Tibial artery (tissue), 4 donors: ENCODE data around the gene PPP1R3C.

Experiments used
- DNase-seq, 2 donors: peaks; one replicate each; pipeline ENCODE4 v3.0.0-alpha.2; 2019
- H3K27ac ChIP-seq, 2 donors: fragments of 200-600 bp; sonication (generic) in 1 of 2; 1 replicate in 1 of 2; 2 replicates in 1 of 2; pipeline ENCODE4 v1.5.1; 2018 to 2019; ENCODE audit warnings: mild to moderate bottlenecking in 1 of 2
- H3K27me3 ChIP-seq, 2 donors: fragments of 200-600 bp; sonication (generic) in 1 of 2; one replicate each; pipeline versions ENCODE4 v1.5.1 to v1.6.0; 2016 to 2019
- H3K36me3 ChIP-seq, 3 donors: fragments of 200-600 bp; sonication (generic) in 2 of 3; one replicate each; pipeline ENCODE4 v1.5.1; 2016 to 2019; ENCODE audit warnings: mild to moderate bottlenecking in 2 of 3
- H3K4me1 ChIP-seq, 4 donors: fragments of 200-600 bp; sonication (generic) in 2 of 4; 1 replicate in 3 of 4; 2 replicates in 1 of 4; pipeline ENCODE4 v1.5.1; 2016 to 2019
- H3K4me3 ChIP-seq, 2 donors: fragments of 200-600 bp; sonication (generic) in 1 of 2; 1 replicate in 1 of 2; 2 replicates in 1 of 2; pipeline ENCODE4 v1.5.1; 2018 to 2019; ENCODE audit warnings: mild to moderate bottlenecking in 2 of 2
- H3K9me3 ChIP-seq, 3 donors: fragments of 200-600 bp; sonication (generic) in 1 of 3; one replicate each; pipeline ENCODE4 v1.5.1; 2016 to 2019
- intact Hi-C: fragments of 100-400 bp; cut with DNase I; formaldehyde crosslinking; loops from one replicate; pipeline ENCODE4 v1.15.0; 2023; ENCODE audit warnings: low total_unique reads
- TF ChIP-seq, protein P1 (sequence below), 2 experiments: fragments of 200-600 bp in 1 of 2; fragments of 450-650 bp in 1 of 2; IDR thresholded peaks; one replicate each; pipeline ENCODE4 v1.5.1; 2017 to 2019; ENCODE audit warnings: antibody characterized with exemption in 2 of 2, mild to moderate bottlenecking in 1 of 2, moderate library complexity in 1 of 2

Gene PPP1R3C

GRCh38 chr10:91610919-91611318 is 22.0 kb downstream of the PPP1R3C start:
- Histone ChIP-seq H3K9me3 (no peaks in the 10 kb centered on the region), H3K4me3 (no peak overlapping the region), H3K36me3 (no peaks in the 10 kb centered on the region), H3K27ac (peak overlapping the region; percentile 83 to 84), H3K27me3 (no peaks in the 10 kb centered on the region), H3K4me1 (peaks cover 4 to 79% (median 44%) of the 10 kb centered on the region in 4 donors)
- intact Hi-C loops, result no loop called here
- DNase-seq, result no peak
- TF ChIP-seq, protein P1, sequence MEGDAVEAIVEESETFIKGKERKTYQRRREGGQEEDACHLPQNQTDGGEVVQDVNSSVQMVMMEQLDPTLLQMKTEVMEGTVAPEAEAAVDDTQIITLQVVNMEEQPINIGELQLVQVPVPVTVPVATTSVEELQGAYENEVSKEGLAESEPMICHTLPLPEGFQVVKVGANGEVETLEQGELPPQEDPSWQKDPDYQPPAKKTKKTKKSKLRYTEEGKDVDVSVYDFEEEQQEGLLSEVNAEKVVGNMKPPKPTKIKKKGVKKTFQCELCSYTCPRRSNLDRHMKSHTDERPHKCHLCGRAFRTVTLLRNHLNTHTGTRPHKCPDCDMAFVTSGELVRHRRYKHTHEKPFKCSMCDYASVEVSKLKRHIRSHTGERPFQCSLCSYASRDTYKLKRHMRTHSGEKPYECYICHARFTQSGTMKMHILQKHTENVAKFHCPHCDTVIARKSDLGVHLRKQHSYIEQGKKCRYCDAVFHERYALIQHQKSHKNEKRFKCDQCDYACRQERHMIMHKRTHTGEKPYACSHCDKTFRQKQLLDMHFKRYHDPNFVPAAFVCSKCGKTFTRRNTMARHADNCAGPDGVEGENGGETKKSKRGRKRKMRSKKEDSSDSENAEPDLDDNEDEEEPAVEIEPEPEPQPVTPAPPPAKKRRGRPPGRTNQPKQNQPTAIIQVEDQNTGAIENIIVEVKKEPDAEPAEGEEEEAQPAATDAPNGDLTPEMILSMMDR (IDR thresholded peaks at IDR 0.05), result no peak

DNA sequence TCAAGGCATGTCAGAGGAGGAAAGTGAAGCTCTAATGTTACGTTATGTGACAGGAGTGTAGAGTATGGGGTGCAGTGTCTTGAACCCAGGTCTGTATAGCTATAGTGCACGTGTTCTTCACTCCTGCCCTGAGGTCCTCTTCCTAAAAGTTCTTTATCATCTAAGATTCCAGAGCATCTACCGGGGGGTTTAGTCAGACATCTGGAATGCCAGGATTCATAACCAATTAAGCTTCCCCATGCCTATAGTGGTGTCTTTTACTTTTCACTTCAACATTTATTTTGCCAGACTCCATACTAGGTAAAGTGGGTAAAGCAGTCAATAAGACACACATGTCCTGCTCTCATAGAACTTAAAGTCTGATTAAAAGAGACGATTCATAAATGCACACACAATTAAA is 22.4 kb downstream of the PPP1R3C start:
- intact Hi-C loops, result no loop called here

DNA sequence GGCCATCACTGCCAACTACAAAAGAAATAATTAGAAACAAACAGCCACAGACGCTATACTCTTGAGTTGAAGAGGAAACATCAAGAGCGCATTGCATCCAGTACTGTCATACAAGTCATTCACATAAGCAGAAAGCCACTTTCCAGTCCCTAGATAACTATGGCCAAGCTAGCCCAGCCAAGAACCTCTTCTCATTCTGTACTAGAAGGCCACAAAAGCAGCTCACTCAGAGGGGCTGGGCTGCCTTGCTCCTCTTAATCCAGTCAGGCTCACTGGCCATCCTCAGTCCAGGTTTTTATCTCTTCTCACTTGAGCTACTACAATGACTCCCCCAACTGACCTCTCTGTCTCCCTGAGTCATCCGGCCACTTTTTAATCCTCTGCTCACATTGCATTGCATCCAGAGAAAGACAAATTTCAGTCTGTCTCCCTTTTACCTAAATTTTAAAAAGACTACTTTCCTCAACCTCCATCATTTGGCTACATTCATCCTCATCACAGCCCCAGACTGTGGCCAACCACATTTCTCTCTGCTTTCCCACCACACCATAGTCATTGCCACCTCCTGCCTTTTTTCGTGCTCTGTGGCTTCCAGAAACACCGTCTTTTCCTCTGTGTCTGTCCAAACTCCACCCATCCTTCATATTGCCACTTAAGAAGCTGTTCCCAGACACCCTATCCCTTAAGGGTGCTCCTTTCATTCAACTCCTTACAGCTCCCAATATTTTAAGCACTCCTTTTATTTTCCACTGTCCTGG is 25.0 kb downstream of the PPP1R3C start:
- H3K4me3 ChIP-seq, result peak overlapping the region in 1 of 2 donors; percentile 29

More for the DNA sequence above, 22.4 kb downstream of the PPP1R3C start:
- H3K4me1 ChIP-seq, result peaks cover 4 to 84% (median 48%) of the 10 kb centered on the region in 4 donors
- H3K36me3 ChIP-seq, result no peaks in the 10 kb centered on the region
- H3K27ac ChIP-seq, result peak overlapping the region; percentile 83 to 84
- no peaks in the 10 kb centered on the region for H3K9me3 ChIP-seq
- TF ChIP-seq, protein P1 (IDR thresholded peaks at IDR 0.05), result no peak
- no peaks in the 10 kb centered on the region for H3K27me3 ChIP-seq
- H3K4me3 ChIP-seq, result no peak overlapping the region
- DNase-seq, result no peak

GRCh38 chr10:91605968-91606367 is 26.9 kb downstream of the PPP1R3C start:
- TF ChIP-seq, protein P1 (IDR thresholded peaks at IDR 0.05), result no peak
- intact Hi-C loops, result no loop called here
- Histone ChIP-seq H3K9me3 (no peaks in the 10 kb centered on the region), H3K36me3 (no peaks in the 10 kb centered on the region), H3K27ac (peak overlapping the region; percentile 72 to 83), H3K4me1 (peaks cover 0 to 91% (median 53%) of the 10 kb centered on the region in 4 donors), H3K4me3 (no peak overlapping the region), H3K27me3 (no peaks in the 10 kb centered on the region)
- DNase-seq, result no peak

More for the DNA sequence above, 25.0 kb downstream of the PPP1R3C start:
- Histone ChIP-seq H3K27ac (peak overlapping the region; percentile 79 to 84), H3K36me3 (no peaks in the 10 kb centered on the region), H3K9me3 (no peaks in the 10 kb centered on the region), H3K27me3 (no peaks in the 10 kb centered on the region), H3K4me1 (peaks cover 0 to 90% (median 49%) of the 10 kb centered on the region in 4 donors)
- intact Hi-C loops, result no loop called here
- TF ChIP-seq, protein P1 (IDR thresholded peaks at IDR 0.05), result no peak
- no peak for DNase-seq

DNA sequence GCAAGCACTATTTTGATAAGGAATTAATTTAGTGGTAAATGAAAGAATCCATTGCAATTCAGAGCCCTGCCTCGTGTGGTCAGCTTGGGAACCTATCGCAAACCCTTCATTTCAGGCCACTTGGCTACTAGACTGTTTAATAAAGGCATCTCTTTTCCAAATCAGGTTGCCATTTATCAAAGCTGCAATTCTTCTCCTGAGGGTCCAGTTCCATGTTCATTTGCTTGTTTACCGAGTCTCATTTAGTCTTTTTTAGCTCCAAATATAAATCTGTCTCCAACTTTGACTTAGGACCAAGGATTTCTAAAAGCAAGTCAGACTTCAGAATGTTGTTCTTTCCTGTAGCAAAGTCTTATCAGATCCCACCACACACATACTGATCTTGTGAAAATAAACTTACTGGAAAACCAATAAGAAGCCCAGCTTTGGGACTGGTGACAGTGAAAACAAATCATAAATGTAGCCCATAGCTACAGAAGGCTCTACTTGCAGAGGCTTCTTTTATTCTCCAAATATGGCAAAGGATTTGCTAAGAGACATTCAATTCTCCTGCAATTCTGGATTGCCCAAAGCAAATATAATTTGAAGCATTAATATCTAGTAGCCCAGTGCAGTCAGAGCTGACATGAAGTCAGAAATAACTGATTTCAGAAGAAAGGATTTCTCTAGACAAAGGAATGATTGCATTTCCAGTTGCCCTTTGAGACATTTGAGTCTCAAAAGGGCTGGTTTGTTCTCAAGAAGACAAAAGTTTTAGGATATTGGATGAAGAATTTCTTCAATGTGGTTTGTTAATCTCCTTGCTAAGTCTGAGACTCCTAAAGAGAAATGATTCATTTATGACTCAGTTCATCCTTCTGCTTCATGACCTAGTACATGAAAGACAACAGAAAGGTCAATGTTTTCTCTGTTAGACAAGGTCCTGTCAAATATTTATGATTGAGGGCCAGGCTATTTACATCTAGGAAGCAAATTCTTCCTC is 28.0 kb downstream of the PPP1R3C start:
- H3K27me3 ChIP-seq, result no peaks in the 10 kb centered on the region
- no peak overlapping the region for H3K4me3 ChIP-seq
- no peaks in the 10 kb centered on the region for H3K9me3 ChIP-seq
- DNase-seq, result no peak
- TF ChIP-seq, protein P1 (IDR thresholded peaks at IDR 0.05), result peak; percentile 11 to 16
- no peaks in the 10 kb centered on the region for H3K36me3 ChIP-seq
- H3K27ac ChIP-seq, result peak overlapping the region; percentile 72 to 83
- intact Hi-C loops, result no loop called here
- H3K4me1 ChIP-seq, result peaks cover 0 to 87% (median 52%) of the 10 kb centered on the region in 4 donors
